ENCODE measurements around the gene NFATC1.

- TF ChIP-seq CTCF (IDR thresholded peaks at IDR 0.05) (no peak), POLR2A (IDR thresholded peaks at IDR 0.05) (no peak), POLR2AphosphoS5 (IDR thresholded peaks at IDR 0.05) (no peak)
Observed at GRCh38 chr18:79457239-79457638, 61.5 kb downstream of the NFATC1 start.

All from transverse colon (tissue), 4 donors.